Measurements from ENCODE around the gene ATP6V1G1.

DNA sequence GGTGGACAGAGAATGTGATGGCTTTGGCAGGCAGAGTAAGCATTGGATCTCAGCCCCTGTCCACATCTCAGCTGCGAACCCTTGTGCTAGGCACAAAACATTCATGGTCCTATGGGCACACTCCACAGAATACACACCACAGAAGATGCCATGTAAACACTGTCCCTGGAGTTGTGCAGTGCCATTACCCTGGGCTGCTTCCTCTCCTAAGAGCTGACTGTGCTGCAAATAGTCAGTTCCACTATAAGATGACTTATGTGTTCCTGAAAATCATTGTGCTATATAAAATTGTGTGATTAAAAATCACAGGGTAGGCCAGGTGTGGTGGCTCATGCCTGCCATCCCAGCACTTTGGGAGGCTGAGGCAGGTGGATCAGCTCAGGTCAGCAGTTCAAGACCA, 31.9 kb upstream of the ATP6V1G1 start:
- TF ChIP-seq, protein P1, sequence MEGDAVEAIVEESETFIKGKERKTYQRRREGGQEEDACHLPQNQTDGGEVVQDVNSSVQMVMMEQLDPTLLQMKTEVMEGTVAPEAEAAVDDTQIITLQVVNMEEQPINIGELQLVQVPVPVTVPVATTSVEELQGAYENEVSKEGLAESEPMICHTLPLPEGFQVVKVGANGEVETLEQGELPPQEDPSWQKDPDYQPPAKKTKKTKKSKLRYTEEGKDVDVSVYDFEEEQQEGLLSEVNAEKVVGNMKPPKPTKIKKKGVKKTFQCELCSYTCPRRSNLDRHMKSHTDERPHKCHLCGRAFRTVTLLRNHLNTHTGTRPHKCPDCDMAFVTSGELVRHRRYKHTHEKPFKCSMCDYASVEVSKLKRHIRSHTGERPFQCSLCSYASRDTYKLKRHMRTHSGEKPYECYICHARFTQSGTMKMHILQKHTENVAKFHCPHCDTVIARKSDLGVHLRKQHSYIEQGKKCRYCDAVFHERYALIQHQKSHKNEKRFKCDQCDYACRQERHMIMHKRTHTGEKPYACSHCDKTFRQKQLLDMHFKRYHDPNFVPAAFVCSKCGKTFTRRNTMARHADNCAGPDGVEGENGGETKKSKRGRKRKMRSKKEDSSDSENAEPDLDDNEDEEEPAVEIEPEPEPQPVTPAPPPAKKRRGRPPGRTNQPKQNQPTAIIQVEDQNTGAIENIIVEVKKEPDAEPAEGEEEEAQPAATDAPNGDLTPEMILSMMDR (IDR thresholded peaks at IDR 0.05): no peak
- TF ChIP-seq EZH2 (IDR thresholded peaks at IDR 0.05; ENCODE audit: borderline replicate concordance, insufficient read depth, low read depth, low read length, poor library complexity, severe bottlenecking): no peak

All from B cell (primary cell).